Thoracic aorta (tissue), 2 donors: ENCODE results near the gene PER1. TPM values are rescaled to one million over a fixed set of nuclear protein-coding genes. Genes with fewer than 3 reads are reported as not detected.

Experiments
- ATAC-seq: fragments of 150-250 bp; one replicate; pipeline ENCODE4 v1.8.0; 2017; ENCODE audit warnings: low read depth; ENCODE audit not compliant: insufficient number of reproducible peaks, low FRiP score
- DNase-seq: peaks from one replicate; pipeline ENCODE4 v3.0.0-alpha.2; 2020; ENCODE audit warnings: low spot score
- H3K27ac ChIP-seq, 2 donors: fragments of 200-600 bp; sonication (generic); 1 replicate in 1 of 2; 2 replicates in 1 of 2; pipeline ENCODE4 v1.5.1; 2016; ENCODE audit warnings: mild to moderate bottlenecking in 2 of 2, moderate library complexity in 2 of 2
- H3K27me3 ChIP-seq: fragments of 200-600 bp; sonication (generic); replicated peaks from 2 replicates; pipeline ENCODE4 v1.6.0; 2016; ENCODE audit warnings: mild to moderate bottlenecking; ENCODE audit not compliant: insufficient read depth
- H3K36me3 ChIP-seq: fragments of 200-600 bp; sonication (generic); one replicate; pipeline ENCODE4 v1.5.1; 2016
- H3K4me1 ChIP-seq, 2 donors: fragments of 200-600 bp; sonication (generic); 1 replicate in 1 of 2; 2 replicates in 1 of 2; pipeline versions ENCODE4 v1.5.1 to v1.6.0; 2016; ENCODE audit warnings: low read depth in 2 of 2, mild to moderate bottlenecking in 1 of 2; ENCODE audit not compliant: control insufficient read depth in 1 of 2
- H3K4me3 ChIP-seq: fragments of 200-600 bp; sonication (generic); 2 replicates; pipeline ENCODE4 v1.5.1; 2016; ENCODE audit warnings: mild to moderate bottlenecking
- H3K9me3 ChIP-seq: fragments of 200-600 bp; sonication (generic); 2 replicates; pipeline ENCODE4 v1.5.1; 2016
- total RNA-seq, 2 donors: library from RNA; depleted of rRNA; stranded (reverse); fragments of >200 nt; gene quantifications; one replicate each; pipeline versions ENCODE4 v1.1.0 to v1.2.3, GENCODE V29; 2016
- TF ChIP-seq, protein P1 (sequence below): fragments of 200-600 bp; sonication (generic); IDR thresholded peaks from one replicate; pipeline ENCODE4 v1.5.1; 2019; ENCODE audit warnings: antibody characterized with exemption

Gene PER1
- 100 to 1,000 TPM; 175 to 292 TPM for total RNA-seq

DNA sequence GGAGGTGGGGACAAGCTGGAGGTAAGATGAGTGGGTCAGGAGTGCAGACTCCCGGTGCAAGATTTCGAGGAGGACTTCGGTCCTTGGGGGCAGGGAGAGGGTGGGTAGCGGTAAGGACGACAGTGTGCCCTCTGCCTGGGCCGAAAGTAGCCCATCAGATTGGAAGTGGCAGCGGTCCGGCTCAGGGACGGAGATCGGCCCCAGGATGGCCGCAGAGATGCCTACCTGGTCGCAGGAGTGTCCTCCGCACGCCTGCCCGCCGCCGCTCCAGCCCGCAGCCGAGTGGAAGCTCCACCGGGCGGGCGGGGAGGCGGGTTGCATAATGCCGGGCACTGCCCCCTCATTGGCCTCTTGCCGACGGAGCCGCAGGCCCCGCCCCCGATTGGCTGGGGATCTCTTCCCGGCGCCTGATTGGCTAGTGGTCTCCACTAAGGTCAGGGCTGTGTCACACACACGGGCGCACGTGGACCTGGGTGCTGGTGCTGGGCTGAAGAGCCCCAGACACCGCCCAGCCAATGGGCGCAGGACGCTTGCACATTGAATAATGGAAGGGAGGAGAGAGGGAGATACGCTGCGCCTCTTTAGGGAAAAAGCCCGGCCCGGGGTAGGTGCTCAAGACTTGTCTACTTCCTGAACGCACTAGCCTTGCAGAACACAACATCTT lies at the start of gene PER1:
Gene PER1, minus strand, starts transcription at position 293 of the 664 bp plus-strand sequence. CDS start 1,698 bp downstream, outside the sequence.
- DNase-seq (peak; percentile 87), ATAC-seq (peak; percentile 16)
- H3K27ac ChIP-seq = peak within 1 kb of the TSS; percentile 100
- H3K4me3 ChIP-seq = peak within 1 kb of the TSS; percentile 76
- H3K27me3 ChIP-seq = no peaks in the 10 kb centered on the region
- H3K4me1 ChIP-seq = peaks cover 18 to 50% of the 10 kb centered on the region in 2 donors
- peaks cover 35% of the 10 kb centered on the region for H3K36me3 ChIP-seq
- TF ChIP-seq, protein P1, sequence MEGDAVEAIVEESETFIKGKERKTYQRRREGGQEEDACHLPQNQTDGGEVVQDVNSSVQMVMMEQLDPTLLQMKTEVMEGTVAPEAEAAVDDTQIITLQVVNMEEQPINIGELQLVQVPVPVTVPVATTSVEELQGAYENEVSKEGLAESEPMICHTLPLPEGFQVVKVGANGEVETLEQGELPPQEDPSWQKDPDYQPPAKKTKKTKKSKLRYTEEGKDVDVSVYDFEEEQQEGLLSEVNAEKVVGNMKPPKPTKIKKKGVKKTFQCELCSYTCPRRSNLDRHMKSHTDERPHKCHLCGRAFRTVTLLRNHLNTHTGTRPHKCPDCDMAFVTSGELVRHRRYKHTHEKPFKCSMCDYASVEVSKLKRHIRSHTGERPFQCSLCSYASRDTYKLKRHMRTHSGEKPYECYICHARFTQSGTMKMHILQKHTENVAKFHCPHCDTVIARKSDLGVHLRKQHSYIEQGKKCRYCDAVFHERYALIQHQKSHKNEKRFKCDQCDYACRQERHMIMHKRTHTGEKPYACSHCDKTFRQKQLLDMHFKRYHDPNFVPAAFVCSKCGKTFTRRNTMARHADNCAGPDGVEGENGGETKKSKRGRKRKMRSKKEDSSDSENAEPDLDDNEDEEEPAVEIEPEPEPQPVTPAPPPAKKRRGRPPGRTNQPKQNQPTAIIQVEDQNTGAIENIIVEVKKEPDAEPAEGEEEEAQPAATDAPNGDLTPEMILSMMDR = no peak
- no peaks in the 10 kb centered on the region for H3K9me3 ChIP-seq

- Histone ChIP-seq H3K4me3 (peak overlapping the region; percentile 67), H3K36me3 (no peaks in the 10 kb centered on the region), H3K4me1 (peaks cover 20 to 36% of the 10 kb centered on the region in 2 donors), H3K9me3 (no peaks in the 10 kb centered on the region), H3K27ac (peak overlapping the region; percentile 74 to 76), H3K27me3 (no peaks in the 10 kb centered on the region)
- ATAC-seq = peak; percentile 74
- DNase-seq = peak; percentile 82
- TF ChIP-seq, protein P1 = no peak
Observed at GRCh38 chr17:8192070-8192815, 40.0 kb upstream of the PER1 start.

- H3K4me3 ChIP-seq = peak overlapping the region; percentile 73
- peak overlapping the region; percentile 20 to 91 for H3K27ac ChIP-seq
- H3K36me3 ChIP-seq = no peaks in the 10 kb centered on the region
Observed at GRCh38 chr17:8190506-8190905, 38.3 kb upstream of the PER1 start.

DNA sequence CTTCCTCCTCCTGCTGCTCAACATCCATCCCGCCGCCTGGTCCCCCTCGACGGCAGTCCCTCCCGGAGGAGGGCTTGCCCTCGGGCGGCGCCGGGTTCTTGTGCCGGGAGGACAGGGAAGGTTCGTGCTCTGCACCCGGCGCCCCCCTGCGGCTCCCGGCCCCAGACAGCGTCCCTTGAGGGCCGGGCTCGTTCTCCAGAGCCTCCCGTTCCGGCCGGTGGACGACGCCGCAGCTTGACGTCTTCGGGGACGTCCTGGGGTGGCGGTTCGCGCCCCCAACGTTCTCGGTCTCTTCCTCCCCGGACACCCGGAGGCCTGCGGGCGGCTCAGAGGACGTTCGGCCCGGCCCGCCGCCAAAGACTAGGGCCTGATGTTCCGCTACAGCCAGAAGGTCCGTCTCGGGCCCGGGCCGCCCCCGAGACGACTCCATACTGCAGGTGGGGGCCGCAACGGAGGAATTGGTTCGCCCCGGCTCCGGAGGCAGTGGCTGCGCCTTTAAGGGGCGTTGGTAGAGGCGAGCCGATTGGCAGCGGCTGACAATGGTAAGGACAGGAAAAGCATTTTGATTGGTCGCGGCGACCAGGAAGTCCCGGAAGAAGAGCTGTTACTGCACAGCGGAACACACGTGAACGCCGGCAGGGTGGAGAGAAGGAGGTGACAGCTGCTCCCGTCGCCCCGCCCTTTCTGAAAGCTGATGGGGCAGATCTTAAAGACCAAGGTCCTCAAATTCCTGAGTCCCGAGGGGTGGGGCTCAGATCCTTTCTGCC lies 37.7 kb upstream of the PER1 start, which contains the start of gene BORCS6:
Gene BORCS6, minus strand, starts transcription at position 470 of the 767 bp plus-strand sequence. Its CDS starts 40 bp downstream, at position 430.
- TF ChIP-seq, protein P1 = no peak
- DNase-seq = peak; percentile 95
- H3K4me1 ChIP-seq = peaks cover 20 to 36% of the 10 kb centered on the region in 2 donors

More at GRCh38 chr17:8190506-8190905, 38.3 kb upstream of the PER1 start:
- H3K27me3 ChIP-seq = no peaks in the 10 kb centered on the region
- DNase-seq (no peak), ATAC-seq (no peak)
- H3K4me1 ChIP-seq = peaks cover 20 to 36% of the 10 kb centered on the region in 2 donors
- no peaks in the 10 kb centered on the region for H3K9me3 ChIP-seq
- TF ChIP-seq, protein P1 = no peak

More for the DNA sequence above, 37.7 kb upstream of the PER1 start, which contains the start of gene BORCS6:
- Histone ChIP-seq H3K36me3 (no peaks in the 10 kb centered on the region), H3K9me3 (no peaks in the 10 kb centered on the region), H3K27me3 (no peaks in the 10 kb centered on the region), H3K4me3 (peak within 1 kb of the TSS; percentile 73), H3K27ac (peak within 1 kb of the TSS; percentile 91 to 95)
- ATAC-seq = peak; percentile 54
